ENCODE results near the gene CXADR. TPM values are rescaled to one million over a fixed set of nuclear protein-coding genes. Genes with fewer than 3 reads are reported as not detected.

The CXADR gene
- total RNA-seq, 3 donors from 2014 or later (not counting 1 experiment from before 2014, with no cell fraction given) = 0.10 TPM; not detected in 2

GRCh38 chr21:17542371-17543011 is 29.6 kb downstream of the CXADR start:
- H3K27me3 ChIP-seq (ENCODE audit: control insufficient read depth, insufficient read depth, low read length) = no peaks in the 10 kb centered on the region
- no peaks in the 10 kb centered on the region for H3K4me1 ChIP-seq (ENCODE audit: control insufficient read depth, insufficient read depth, low read length)
- no peak for DNase-seq
- no peaks in the 10 kb centered on the region for H3K4me1 Mint-ChIP-seq
- ATAC-seq = no peak
- H3K36me3 ChIP-seq (ENCODE audit: control insufficient read depth, insufficient read depth, low read length) = no peaks in the 10 kb centered on the region
- H3K27ac ChIP-seq (ENCODE audit: low read length) = no peak overlapping the region
- H3K4me3 Mint-ChIP-seq = no peak overlapping the region
- H3K9me3 ChIP-seq (ENCODE audit: control insufficient read depth, insufficient read depth, low read length) = no peaks in the 10 kb centered on the region
- intact Hi-C loops (cut with micrococcal nuclease) = no loop called here
- 84% methylated on average over 3 of the region's 5 CpGs for WGBS (ENCODE audit: insufficient coverage)
- H3K36me3 Mint-ChIP-seq = no peaks in the 10 kb centered on the region
- H3K9me3 Mint-ChIP-seq = no peaks in the 10 kb centered on the region
- peaks cover 12 to 20% of the 10 kb centered on the region in 2 donors for H3K27me3 Mint-ChIP-seq (ENCODE audit: low read depth in 2 of 2)
- no peak overlapping the region for H3K27ac Mint-ChIP-seq
- no peak overlapping the region for H3K4me3 ChIP-seq (ENCODE audit: low read length)
- TF ChIP-seq CTCF (IDR thresholded peaks at IDR 0.05) = no peak

- Mint-ChIP-seq H3K4me3 (no peak overlapping the region), H3K9me3 (no peaks in the 10 kb centered on the region), H3K4me1 (no peaks in the 10 kb centered on the region), H3K27me3 (ENCODE audit: low read depth in 2 of 2) (peaks cover 6 to 24% of the 10 kb centered on the region in 2 donors), H3K36me3 (no peaks in the 10 kb centered on the region), H3K27ac (no peak overlapping the region)
- no peaks in the 10 kb centered on the region for H3K36me3 ChIP-seq (ENCODE audit: control insufficient read depth, insufficient read depth, low read length)
- H3K27me3 ChIP-seq (ENCODE audit: control insufficient read depth, insufficient read depth, low read length) = no peaks in the 10 kb centered on the region
- no peaks in the 10 kb centered on the region for H3K9me3 ChIP-seq (ENCODE audit: control insufficient read depth, insufficient read depth, low read length)
- intact Hi-C loops (cut with micrococcal nuclease) = no loop called here
- DNase-seq = no peak
- 89% methylated on average over 1 of the region's 1 CpG for WGBS (ENCODE audit: insufficient coverage)
- no peak for TF ChIP-seq CTCF (IDR thresholded peaks at IDR 0.05)
- ATAC-seq = no peak
- H3K4me1 ChIP-seq (ENCODE audit: control insufficient read depth, insufficient read depth, low read length) = no peaks in the 10 kb centered on the region
- no peak overlapping the region for H3K4me3 ChIP-seq (ENCODE audit: low read length)
- no peak overlapping the region for H3K27ac ChIP-seq (ENCODE audit: low read length)
These were observed 32.2 kb downstream of the CXADR start for GRCh38 chr21:17545007-17545406.

GRCh38 chr21:17548262-17548661 is 35.4 kb downstream of the CXADR start:
- Mint-ChIP-seq H3K9me3 (no peaks in the 10 kb centered on the region), H3K27ac (no peak overlapping the region), H3K36me3 (no peaks in the 10 kb centered on the region), H3K27me3 (ENCODE audit: low read depth in 2 of 2) (peaks cover 2 to 17% of the 10 kb centered on the region in 2 donors), H3K4me1 (no peaks in the 10 kb centered on the region), H3K4me3 (no peak overlapping the region)
- H3K27me3 ChIP-seq (ENCODE audit: control insufficient read depth, insufficient read depth, low read length) = no peaks in the 10 kb centered on the region
- H3K4me3 ChIP-seq (ENCODE audit: low read length) = no peak overlapping the region
- no peaks in the 10 kb centered on the region for H3K4me1 ChIP-seq (ENCODE audit: control insufficient read depth, insufficient read depth, low read length)
- WGBS (ENCODE audit: insufficient coverage) = 84% methylated on average over 7 of the region's 7 CpGs
- ATAC-seq (no peak), DNase-seq (no peak)
- intact Hi-C loops (cut with micrococcal nuclease) = no loop called here
- TF ChIP-seq CTCF (IDR thresholded peaks at IDR 0.05) = no peak
- no peaks in the 10 kb centered on the region for H3K36me3 ChIP-seq (ENCODE audit: control insufficient read depth, insufficient read depth, low read length)
- no peaks in the 10 kb centered on the region for H3K9me3 ChIP-seq (ENCODE audit: control insufficient read depth, insufficient read depth, low read length)
- no peak overlapping the region for H3K27ac ChIP-seq (ENCODE audit: low read length)
